NCI-H226 (cell line): Measurements from ENCODE around the gene SSBP1.
"Not testable (repeated sequence)": the region's sequence is repeated elsewhere in the genome, so short reads cannot be mapped to it uniquely, and the experiment has no call there.

Source experiments
- DNase-seq: peaks from one replicate; pipeline ENCODE4 v3.0.0-alpha.2; 2015

SSBP1 gene

DNA sequence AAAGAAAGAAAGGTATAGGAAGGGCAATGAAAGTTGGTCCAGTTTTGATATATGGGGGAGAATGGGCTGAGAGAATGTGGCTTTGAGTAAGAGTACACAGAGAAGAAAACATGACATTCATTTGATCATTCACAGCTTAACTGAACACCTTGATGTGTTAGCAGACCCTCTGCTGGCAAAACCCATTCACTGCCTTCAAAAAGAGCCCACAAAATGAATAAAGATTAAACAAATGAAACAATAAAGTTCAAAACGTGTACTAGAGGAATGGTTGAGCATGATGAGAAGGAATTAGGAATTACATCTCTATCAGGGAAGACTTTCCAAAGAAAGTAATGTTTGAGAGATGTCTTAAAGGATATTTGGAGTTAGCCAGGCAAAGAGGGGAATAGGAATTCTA, 27.9 kb upstream of the SSBP1 start:
- no peak for DNase-seq

GRCh38 chr7:141712603-141713255, 25.4 kb upstream of the SSBP1 start:
- no peak for DNase-seq

DNA sequence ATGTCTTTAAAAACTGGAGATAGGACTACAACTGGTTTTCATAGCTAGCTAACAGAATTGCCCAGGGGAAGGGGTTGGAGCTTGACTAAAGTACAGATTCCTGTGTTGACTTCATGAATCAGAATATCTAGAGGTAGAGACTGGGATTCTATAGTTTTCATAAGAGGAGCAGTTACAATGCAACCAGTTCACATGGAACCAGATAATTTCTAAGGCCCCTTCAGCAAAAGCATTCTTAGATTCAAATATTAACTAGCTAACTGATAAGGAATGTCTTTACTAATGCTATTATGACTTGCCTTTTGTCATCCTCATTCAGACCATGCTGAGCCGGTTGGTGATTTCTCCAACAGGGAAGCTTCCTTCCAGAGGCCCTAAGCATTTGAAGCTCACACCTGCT, 24.3 kb upstream of the SSBP1 start:
- DNase-seq: no peak

- no peak for DNase-seq
Observed at GRCh38 chr7:141714571-141714970, 23.6 kb upstream of the SSBP1 start.

DNA sequence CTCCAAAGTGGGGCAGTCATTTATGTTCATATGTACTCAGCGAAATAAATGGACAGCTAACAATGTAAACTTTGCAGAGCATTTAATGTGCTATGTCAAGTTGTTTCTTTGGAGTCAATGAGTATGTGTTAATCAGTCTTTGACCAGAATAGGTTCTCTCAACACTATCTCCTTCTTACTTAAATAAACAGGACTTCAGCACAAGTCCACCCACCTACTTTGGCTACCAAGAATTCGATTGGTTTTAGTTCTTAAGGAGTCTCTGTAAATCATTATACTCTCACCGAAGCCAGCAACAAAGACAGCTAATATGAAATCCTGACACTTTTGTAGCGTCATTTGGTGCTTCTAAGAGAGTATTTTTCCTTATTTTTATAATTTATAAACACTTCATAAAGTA, 23.1 kb upstream of the SSBP1 start:
- no peak for DNase-seq

DNA sequence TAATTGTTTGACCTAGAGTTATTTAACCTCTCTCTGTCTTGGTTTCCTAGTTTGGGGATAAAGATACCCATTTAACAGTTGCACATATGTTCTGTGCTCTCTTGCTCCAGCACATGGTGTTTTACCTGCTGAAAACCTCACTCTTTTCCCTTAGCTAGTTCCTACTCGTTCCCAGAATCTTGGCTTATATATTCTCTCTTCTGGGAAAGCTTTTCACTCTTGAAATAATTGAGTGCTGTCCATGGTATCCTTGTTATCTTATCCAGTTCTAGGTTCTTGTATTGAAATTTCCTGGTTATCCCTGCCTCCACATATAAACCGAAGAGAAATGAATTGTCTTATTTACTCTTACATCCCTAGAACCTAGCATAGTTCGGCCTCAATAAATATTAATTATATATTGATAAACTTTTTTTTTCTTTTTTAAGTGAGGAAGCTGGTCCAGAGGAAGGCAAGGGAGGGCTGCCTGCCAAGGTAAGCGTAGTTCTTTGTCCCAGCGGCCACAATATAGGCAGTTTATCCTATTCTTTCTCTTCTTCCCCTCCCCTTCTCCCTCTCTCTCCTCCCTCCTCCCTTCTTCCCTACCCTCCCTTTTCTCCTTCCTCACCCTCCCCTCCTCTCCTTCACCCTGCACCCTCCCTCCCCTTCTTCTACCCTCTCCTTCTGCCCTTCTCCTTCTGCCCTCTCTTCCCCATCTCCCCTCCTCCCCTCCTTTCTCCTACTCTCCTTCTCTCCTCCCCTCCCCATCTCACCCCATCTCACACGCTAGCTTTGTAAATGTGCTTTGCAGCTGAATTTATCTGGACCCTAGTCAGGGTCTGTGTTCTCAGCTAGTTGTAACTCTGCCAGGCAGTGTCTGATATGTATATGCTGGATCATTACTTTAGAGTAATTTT, 22.1 kb upstream of the SSBP1 start:
- DNase-seq: no peak

DNA sequence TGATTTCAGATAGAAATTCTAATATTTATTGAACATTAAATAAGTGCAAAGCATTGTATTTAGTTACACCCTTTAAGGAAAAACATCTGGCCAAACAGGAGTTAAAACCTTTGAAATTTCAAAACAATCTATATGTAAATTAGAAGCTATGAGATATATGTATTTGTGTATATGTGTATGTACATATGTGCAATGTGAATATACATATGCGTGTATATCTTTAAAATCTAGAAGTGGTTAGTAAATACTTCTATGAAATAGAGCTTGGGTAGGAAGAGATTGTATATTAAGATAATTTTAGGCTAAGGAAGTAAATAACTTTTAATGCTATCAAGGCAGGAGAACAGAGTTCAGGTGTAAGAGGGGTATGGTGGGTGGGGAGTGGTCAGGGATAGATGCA, 20.7 kb upstream of the SSBP1 start:
- DNase-seq: no peak

DNA sequence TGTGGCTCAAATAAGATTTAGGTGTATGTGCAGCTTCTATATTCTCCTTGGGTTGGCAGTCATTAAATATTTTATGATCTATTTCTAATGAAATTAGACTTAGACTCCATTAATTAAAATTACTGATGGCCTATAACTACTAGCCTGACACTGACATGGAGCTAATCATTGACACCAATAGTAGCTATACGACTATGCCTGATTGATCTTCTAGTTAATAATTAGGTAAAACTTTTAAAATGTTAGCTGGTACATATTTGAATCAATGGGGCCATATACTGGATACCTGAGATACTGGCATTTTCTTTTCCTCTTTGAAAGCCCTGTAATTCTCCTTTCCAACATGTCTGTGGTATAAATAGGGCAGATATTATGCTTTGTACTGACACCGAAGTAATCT, 15.6 kb upstream of the SSBP1 start:
- no peak for DNase-seq

GRCh38 chr7:141729020-141729419, 9.1 kb upstream of the SSBP1 start:
- DNase-seq: no peak

DNA sequence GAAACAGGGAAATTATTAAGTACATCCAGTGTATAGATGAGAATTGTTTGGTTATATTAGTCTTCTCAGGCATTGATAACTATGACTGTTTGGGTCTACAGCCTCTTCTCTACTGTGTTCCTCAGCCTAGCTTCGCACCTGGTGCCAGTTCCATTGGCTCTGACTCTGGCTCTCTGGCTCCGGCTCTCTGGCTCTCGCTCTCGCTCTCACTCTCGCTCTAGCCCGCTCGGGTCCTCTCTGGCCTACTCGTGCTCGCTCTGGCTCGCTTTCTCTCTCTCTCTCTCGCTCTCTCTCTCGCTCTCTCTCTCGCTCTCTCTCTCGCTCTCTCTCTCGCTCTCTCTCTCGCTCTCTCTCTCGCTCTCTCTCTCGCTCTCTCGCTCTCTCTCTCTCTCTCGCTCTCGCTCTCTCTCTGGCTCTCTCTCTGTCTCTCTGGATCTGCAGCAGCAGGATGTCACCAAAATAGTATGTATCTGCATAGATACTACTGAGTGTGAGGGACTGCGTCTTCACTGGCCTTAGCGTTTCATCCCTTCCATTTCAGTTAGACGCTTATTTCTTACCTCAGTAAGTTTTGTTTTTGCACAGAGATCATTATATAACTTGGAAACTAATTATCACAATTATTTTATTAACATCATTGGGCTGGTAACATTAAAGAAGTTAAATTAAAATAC, 6.5 kb upstream of the SSBP1 start:
- no peak for DNase-seq

- no peak for DNase-seq
Observed at GRCh38 chr7:141737118-141737835, 881 bp upstream of the SSBP1 start.

DNA sequence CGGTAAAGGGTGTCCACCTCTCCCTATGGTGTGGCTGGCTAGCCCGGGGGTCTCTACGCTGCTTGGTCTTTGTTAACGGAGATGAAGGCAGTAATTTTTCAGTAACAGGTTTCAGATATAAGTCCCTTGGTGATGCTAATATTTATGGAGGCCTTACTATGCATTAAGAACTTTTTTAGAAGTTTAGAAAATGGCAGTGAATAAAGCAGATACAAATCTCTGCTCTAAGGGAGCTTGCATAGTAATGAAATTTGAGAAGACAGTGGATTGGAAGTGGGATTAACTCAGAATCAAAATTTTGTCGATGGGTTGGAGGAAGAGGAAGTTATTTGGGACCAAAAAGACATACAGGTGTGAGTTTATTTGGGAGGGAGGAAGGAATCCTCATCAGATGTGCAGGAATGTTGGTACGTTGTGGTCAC, 445 bp downstream of the SSBP1 start:
- no peak for DNase-seq

DNA sequence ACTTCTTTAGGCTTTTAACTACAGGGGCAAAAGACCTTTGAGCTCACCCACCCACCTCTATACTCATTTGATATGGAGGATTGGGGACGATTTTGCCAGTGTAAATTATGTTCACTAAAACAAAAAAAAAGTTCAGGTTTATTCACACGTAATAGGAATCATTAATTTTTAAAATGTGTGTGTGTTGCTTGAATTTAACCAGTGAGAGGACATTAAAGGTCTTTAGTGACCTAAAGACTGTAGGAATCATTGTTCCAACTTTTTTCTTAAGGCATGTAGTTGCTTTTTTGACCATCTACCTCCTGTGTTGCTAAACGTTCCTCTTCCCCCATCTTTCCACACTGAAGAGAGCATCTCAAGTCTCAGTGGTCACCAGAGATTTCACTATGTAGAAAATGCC, 1.1 kb downstream of the SSBP1 start:
- DNase-seq: no peak

- no peak for DNase-seq
Observed at GRCh38 chr7:141742229-141742628, 4.1 kb downstream of the SSBP1 start.

DNA sequence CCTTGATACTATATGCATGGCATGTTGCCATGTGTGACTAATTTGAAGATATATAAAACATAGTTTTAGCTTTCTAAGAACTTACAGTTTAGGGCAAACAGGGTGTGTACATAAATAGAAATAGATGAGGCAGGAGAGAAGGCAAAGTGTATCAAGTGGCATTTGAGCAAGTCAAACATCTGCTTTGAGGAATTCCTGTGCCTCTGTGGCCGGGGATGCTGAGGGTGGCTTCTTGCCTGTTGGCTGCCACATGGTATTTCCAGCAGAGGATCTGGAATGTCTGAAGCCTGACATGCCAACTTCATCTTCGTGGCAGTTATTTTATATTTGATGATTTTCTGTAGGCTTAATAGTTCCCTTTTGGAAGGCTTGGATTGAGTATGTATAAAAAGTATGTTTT, 6.0 kb downstream of the SSBP1 start:
- no peak for DNase-seq

DNA sequence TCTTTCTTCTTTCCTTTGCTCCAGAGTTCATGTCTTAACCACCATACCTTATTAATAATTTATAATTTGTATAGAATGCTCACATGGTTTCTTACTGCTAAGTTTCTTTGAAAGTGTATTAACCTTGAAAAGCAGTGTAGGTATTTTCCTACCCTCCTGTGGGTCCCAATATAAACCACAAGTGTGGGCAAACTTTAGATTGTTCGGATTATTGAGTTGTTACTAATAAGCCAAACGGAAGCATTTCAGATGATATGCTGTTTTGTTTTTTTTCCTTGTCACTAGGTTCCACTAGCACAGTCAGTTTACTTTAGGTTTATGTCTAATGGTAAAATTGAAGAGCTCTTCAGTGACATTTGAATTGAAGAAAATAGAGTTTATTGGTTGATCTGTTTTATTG, 10.2 kb downstream of the SSBP1 start:
- DNase-seq: no peak

GRCh38 chr7:141751904-141752303, 13.7 kb downstream of the SSBP1 start:
- peak; percentile 32 for DNase-seq

DNA sequence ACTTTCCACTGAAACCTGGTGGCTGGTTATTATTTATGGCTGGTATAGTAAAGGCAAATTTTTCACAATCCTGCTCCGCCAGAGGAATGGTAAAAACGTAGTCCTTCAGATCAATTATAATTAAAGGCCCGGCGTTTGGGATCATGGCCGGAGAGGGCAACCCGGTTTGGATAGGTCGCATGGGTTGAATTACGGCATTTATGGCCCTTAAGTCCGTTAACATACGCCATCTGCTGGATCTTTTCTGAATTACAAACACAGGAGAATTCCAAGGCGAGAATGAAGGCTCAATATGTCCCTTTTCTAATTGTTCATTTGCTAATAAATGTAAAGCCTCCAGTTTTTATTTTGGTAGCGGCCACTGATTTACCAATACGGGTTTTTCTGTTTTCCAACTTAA, 14.5 kb downstream of the SSBP1 start:
- DNase-seq: no peak

- peak; percentile 17 for DNase-seq
Observed at GRCh38 chr7:141754939-141755338, 16.8 kb downstream of the SSBP1 start.

- DNase-seq: no peak
Observed at GRCh38 chr7:141763797-141764196, 25.6 kb downstream of the SSBP1 start, which contains the start of gene TAS2R3. Gene TAS2R3, plus strand, starts transcription at chr7:141764097. Its CDS starts 62 bp downstream, at chr7:141764159.

DNA sequence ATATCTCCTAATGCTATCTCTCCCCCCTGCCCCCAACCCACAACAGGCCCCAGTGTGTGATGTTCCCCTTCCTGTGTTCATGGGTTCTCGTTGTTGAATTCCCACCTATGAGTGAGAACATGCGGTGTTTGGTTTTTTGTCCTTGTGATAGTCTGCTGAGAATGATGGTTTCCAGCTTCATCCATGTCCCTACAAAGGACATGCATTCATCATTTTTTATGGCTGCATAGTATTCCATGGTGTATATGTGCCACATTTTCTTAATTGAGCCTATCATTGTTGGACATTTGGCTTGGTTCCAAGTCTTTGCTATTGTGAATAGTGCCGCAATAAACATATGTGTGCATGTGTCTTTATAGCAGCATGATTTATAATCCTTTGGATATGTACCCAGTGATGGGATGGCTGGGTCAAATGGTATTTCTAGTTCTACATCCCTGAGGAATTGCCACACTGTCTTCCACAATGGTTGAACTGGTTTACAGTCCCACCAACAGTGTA, 32.0 kb downstream of the SSBP1 start:
- not testable (repeated sequence) for DNase-seq

- no peak for DNase-seq
Observed at GRCh38 chr7:141776374-141776773, 38.2 kb downstream of the SSBP1 start, which contains the start of gene TAS2R4. Gene TAS2R4, plus strand, starts transcription at chr7:141776674. Its CDS starts 1,815 bp downstream, at chr7:141778489.
